Stimulated activated CD4-positive, alpha-beta T cell treated with anti-CD3 and anti-CD28 coated beads, TNF-alpha, amount 100 ng/mL, for 1 hour (primary cell): ENCODE measurements around the gene ADRB1.

ENCODE experiments used
- DNase-seq, 3 donors: peaks; one replicate each; pipeline ENCODE4 v3.0.0-alpha.2; 2020; ENCODE audit warnings: low read depth in 3 of 3, low spot score in 1 of 3

Gene ADRB1

DNA sequence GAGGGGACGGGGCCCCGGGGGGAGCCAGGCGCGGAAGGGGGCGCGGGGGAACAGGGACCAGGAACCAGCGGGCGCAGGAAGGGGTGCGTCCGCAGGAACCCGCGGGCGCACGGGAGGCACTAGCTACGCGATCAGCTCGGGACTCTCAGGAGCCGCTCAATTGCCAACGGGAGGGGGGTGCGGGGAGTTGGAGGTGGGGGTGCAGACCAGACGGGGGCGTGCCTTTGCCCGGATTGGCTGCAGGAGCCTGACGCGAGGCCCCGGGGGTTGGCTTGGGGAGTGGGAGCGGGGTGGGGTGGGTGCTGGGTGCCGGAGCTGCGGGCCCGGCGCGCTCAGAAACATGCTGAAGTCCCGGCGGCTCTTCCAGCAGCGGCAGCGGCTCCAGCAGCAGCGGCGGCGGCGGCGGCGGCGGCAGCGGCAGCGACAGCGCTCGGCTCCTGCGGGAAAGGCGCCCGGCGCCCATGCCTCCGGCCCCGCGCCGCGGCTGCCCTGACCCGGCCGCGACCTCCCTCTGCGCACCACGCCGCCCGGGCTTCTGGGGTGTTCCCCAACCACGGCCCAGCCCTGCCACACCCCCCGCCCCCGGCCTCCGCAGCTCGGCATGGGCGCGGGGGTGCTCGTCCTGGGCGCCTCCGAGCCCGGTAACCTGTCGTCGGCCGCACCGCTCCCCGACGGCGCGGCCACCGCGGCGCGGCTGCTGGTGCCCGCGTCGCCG, at the start of gene ADRB1:
ADRB1 (plus strand) TSS at position 335 of the 715 bp plus-strand sequence; CDS start at position 602, 267 bp downstream.
- DNase-seq = no peak

- DNase-seq = no peak
Measured at GRCh38 chr10:113995201-113995600, 48.5 kb upstream of the ADRB1 start.

DNA sequence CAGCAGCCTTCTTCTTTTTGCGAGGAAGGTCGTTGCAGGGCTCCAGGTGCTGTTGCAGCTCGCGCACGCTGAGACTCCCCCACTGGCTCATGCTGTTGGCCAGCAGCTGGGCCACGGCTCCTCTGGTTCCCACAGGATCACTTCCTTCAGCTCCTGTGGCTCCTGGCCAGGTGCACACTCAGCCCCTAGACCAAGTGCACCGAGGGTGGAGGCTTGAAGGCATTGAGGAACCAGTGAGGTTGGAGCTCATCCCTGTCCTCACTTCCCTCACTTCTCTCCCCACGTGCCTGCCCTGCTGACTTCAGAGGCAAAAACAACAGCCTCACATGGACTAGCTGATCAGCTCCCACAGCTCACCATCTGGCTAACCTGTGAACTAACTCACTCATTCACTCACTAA, 46.2 kb upstream of the ADRB1 start:
- no peak for DNase-seq

- DNase-seq = no peak
Measured at GRCh38 chr10:113999531-113999930, 44.1 kb upstream of the ADRB1 start.

DNA sequence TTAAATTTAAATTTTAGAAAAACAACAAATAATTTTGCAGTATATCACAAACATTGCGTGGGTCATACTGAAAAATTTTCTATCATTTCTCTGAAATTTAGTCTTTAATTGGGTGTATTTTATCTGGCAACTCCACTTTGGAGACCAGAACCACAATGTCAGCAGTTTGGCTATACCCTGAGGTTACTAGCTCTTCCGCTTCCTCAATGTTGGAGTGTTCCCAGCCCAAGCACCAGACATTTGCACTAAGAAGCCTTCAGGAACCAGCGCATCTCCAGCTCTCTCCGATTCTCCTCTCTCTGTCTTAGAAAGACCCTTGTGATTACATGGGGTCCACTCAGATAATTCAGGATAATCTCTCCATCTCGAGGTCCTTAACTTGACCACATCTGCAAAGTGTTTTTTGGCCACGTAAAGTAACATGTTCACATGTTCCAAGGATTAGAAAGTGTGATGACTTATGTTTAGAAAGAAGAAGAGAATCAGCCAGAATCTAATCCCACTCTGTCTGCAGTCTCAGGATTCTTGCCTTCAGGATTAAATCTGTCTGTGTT, 43.1 kb upstream of the ADRB1 start:
- no peak for DNase-seq

DNA sequence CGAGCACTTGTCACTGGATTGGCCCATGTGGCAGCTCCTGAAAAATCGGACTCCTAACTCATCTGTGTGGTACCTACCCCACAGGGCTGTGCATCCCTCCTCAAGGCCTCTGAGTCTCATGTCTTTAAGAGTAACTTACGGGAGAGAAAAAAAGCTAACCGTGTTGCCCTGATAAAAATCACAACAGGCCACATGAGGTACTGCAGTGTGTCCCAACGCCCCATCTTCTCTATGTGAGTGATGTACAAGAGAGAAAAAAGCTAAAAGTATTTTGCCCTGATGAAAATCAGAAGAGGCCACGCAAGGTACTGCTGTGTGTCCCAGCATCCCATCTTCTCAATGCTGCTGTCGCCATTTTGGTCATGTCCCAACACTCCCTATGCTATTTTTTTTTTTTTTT, 41.2 kb upstream of the ADRB1 start:
- DNase-seq = no peak

GRCh38 chr10:114003161-114003941, 40.3 kb upstream of the ADRB1 start:
- DNase-seq = no peak

GRCh38 chr10:114009281-114009996, 34.2 kb upstream of the ADRB1 start:
- DNase-seq = no peak

DNA sequence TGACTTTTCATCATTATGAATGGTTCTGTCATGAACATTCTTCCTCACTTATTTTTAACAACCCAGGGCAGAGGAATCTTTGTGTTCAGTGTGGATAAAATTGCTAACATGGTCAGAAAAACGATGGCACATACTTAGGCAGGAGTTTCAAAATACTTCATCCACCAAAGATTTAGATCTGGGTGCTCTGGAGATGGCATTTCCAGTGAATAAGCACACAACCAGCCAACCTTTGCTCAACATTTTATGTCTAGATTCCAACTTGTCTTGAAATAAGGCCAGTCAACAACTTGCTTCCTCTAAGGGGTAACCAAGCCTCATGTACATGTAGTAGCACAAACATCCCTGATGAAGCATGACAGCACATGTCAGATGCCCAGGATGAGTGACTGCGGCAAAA, 33.4 kb upstream of the ADRB1 start:
- DNase-seq = no peak

GRCh38 chr10:114012650-114013049, 31.0 kb upstream of the ADRB1 start:
- no peak for DNase-seq

GRCh38 chr10:114015708-114016107, 28.0 kb upstream of the ADRB1 start:
- no peak for DNase-seq

DNA sequence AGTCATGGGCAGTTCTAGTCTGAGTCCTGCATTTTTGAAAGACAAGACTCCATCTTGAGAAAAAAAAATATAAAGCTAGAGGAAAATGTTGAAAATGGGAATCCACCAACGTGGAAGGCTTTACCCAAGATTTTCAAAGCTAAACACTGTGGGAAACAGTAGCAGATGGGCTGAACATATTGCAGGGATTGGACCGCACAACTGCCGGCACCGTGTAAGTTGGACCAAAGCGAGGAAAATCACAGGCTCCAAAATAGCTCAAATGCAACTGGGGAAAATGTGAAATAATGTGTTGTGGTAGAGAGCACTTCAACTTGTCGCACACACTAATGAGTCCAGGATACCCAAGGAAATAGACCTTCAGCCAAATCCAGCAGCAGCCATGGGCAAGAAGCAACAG, 26.4 kb upstream of the ADRB1 start:
- DNase-seq = no peak

DNA sequence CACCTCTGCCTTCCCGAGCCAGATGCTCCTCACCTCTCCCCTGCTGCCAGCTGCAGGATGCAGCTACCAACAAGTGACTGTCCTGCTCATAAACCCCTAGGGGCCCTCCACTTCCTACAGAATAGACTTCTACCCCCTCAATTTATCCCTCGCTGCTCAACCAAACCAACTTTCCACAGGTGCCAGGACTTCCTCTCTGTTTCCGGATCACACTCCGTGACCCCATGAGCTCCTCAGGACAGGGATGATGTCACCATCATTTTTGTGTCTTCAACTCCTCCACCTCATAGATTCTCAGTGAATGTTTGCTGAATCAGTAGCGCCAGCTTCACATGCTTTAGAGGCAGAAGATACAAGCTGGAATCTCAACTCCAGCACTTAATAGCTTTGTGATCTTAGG, 25.8 kb upstream of the ADRB1 start:
- no peak for DNase-seq

DNA sequence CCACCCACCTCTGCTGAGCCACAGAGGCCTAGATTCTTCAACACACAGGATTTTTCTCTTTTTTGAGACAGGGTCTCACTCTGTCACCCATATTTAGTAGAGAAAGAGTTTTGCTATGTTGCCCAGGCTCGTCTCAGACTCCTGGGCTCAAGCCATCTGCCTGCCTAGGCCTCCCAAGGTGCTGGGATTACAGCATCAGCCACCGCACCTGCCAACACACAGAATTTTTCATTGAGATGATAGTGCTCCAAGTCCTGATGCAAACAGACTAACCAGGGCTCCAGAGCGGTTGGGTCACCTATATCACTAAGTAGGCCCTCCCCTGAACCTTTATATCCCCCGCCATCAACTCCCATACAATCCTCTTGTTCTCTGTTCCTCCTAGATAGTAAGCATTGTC, 24.4 kb upstream of the ADRB1 start:
- DNase-seq = no peak

- DNase-seq = no peak
Measured at GRCh38 chr10:114021154-114021553, 22.5 kb upstream of the ADRB1 start.

DNA sequence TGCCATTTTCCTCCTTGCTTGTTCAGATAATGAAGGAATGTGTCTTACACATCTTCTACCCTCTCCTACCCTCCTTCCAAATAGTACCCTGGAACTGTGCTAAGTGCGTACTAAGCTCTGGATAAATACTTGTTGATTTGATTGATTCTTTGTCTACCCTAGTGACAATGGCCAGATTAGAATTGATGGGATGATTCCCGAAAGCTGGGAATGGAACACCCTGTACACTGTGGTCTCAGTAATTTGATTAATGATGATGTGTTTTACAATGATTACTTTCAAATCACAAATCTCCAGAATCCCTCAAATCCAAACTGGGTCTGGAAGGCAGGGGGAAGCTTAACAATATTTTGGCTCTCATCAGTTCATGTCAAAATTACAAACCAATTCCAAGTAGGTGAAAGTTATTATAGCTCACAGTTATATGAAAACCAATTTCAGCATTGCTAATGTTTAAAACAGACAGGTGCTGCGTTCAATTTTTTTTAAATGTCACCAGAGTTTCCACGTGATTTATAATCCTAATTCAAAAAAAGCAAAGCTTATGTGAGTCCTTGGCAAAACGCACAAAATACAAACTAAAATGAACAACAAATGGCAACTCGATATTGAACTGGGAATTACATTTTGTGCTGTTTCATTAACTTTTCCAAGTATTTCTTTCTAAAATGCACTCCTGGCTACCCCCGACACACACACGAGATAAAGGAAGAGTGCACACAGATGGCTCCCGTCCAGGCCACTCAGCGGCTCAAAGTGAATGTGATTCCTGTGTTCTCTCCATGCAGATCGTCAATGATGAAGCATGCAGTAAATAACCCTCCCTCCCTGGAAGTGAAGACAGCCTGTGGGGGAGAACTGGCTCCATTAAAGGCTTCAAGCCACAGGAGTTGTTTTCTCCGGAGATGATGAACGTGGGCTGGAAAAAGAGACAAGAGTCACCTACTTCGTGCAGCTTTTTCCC, 21.7 kb upstream of the ADRB1 start:
- no peak for DNase-seq

DNA sequence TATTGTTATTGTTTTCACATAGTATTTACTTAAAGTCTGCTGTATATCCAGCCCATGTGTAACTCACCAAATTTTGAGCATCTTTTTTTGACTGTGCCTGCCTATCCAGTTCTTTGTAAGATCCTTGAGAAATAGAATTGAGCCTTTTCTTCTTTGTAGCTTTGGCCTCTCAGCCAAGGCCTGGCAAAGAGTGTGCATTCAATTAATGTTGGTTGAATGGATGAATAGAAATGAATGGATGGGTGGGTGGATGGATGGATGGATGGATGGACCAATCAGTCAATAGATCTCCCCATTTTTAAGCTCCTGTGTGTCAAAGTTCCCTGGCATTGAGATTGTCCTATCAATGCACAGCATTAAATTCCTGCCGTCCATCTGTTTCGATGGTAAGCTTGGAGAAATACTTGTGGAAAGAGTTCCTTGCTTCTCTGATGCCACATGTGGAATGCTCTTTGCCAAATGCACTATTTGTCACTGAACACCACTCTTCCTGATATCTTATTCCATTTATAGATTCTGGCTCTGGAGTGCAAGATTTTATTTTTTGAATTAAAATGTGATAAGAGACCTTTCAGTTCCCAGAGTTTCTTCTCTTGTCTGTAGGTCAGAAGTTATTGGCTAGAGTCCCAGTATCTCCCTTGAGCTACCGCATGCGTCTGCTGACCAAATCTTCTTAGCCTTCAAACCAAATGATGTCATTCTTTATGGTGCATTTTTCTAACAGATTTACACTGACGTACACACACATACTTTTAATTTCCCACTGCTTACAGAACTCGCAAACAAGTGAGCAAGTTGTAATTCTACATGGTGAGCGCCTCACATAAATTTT, 20.7 kb upstream of the ADRB1 start:
- no peak for DNase-seq

GRCh38 chr10:114024876-114025610, 18.6 kb upstream of the ADRB1 start:
- DNase-seq = no peak

DNA sequence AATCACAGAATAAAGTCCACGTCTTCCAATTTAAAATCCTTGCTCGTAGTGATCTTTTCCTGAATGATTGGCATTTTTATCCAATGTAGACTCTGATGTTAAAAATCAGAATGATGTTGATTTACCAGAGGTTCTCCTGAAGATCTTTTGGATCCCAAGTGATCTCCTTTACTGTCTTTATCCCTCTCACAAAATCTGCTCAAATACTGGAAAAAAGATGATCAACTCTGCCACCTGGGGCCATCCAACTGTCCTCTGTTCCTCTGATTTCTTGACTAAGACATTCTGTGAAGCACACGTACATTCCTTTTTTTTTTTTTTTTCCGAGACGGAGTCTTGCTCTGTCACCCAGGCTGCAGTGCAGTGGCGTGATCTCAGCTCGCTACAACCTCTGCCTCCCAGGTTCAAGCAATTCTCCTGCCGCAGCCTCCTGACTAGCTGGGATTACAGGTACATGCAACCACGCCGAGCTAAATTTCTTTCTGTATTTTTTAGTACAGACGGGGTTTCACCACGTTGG, 18.0 kb upstream of the ADRB1 start:
- DNase-seq = no peak
